Gastrocnemius medialis (tissue), 4 donors: ENCODE results near the gene HBE1. TPM values are rescaled to one million over a fixed set of nuclear protein-coding genes. Genes with fewer than 3 reads are reported as not detected.

Experiments
- ATAC-seq, 2 donors: fragments of 150-250 bp; one replicate each; pipeline ENCODE4 v1.9.1; 2016
- DNase-seq, 2 donors: peaks; one replicate each; pipeline ENCODE4 v3.0.0-alpha.2; 2019
- H3K27ac ChIP-seq, 4 donors: fragments of 200-600 bp; sonication (generic); 1 replicate in 1 of 4; 2 replicates in 3 of 4; pipeline ENCODE4 v1.5.1; 2016 to 2018; ENCODE audit warnings: mild to moderate bottlenecking in 2 of 4, moderate library complexity in 1 of 4
- H3K27me3 ChIP-seq, 3 donors: fragments of 200-600 bp; sonication (generic) in 2 of 3; 1 replicate in 1 of 3; 2 replicates in 2 of 3; pipeline versions ENCODE4 v1.5.1 to v1.6.0; 2016 to 2019; ENCODE audit warnings: mild to moderate bottlenecking in 1 of 3, moderate library complexity in 1 of 3
- H3K36me3 ChIP-seq, 2 donors: fragments of 200-600 bp; sonication (generic) in 1 of 2; one replicate each; pipeline ENCODE4 v1.5.1; 2017 to 2018
- H3K4me1 ChIP-seq, 2 donors: fragments of 200-600 bp; sonication (generic) in 1 of 2; one replicate each; pipeline ENCODE4 v1.5.1; 2016 to 2017; ENCODE audit warnings: mild to moderate bottlenecking in 2 of 2
- H3K4me3 ChIP-seq, 4 donors: fragments of 200-600 bp; sonication (generic) in 3 of 4; 1 replicate in 1 of 4; 2 replicates in 3 of 4; pipeline ENCODE4 v1.5.1; 2016 to 2019; ENCODE audit warnings: mild to moderate bottlenecking in 2 of 4
- H3K9me3 ChIP-seq, 3 donors: fragments of 200-600 bp; sonication (generic) in 2 of 3; 1 replicate in 1 of 3; 2 replicates in 2 of 3; pipeline ENCODE4 v1.5.1; 2016 to 2019
- POLR2A ChIP-seq, 2 donors: fragments of 450-650 bp; IDR thresholded peaks; one replicate each; pipeline ENCODE4 v1.6.1; 2017; ENCODE audit warnings: antibody characterized with exemption in 2 of 2, mild to moderate bottlenecking in 2 of 2, moderate library complexity in 2 of 2
- in situ Hi-C, 4 donors: fragments of 200-750 bp; cut with MboI; loops; one replicate each; pipeline versions ENCODE4 v1.15.0 to v1.8.0; 2017; ENCODE audit warnings: low sequenced_read_pairs in 4 of 4
- intact Hi-C: fragments of 100-400 bp; cut with DNase I; formaldehyde crosslinking; loops from one replicate; pipeline ENCODE4 v1.15.1; 2023; ENCODE audit warnings: low total_unique reads
- total RNA-seq, 4 donors: library from RNA; depleted of rRNA; stranded (reverse); fragments of >200 nt; gene quantifications; one replicate each; pipeline versions ENCODE4 v1.1.0 to v1.2.3, GENCODE V29; 2016
- TF ChIP-seq, protein P1 (sequence below), 5 experiments: fragments of 450-650 bp in 3 of 5; fragments of 200-600 bp in 2 of 5; sonication (generic) in 2 of 5; IDR thresholded peaks in 4 of 5; conservative IDR thresholded peaks in 1 of 5; 1 replicate in 4 of 5; 2 replicates in 1 of 5; pipeline ENCODE4 v1.5.1; 2016 to 2019; ENCODE audit warnings: antibody characterized with exemption in 5 of 5, mild to moderate bottlenecking in 3 of 5, moderate library complexity in 3 of 5

Gene HBE1
- total RNA-seq, 4 donors from 2014 or later = not detected

DNA sequence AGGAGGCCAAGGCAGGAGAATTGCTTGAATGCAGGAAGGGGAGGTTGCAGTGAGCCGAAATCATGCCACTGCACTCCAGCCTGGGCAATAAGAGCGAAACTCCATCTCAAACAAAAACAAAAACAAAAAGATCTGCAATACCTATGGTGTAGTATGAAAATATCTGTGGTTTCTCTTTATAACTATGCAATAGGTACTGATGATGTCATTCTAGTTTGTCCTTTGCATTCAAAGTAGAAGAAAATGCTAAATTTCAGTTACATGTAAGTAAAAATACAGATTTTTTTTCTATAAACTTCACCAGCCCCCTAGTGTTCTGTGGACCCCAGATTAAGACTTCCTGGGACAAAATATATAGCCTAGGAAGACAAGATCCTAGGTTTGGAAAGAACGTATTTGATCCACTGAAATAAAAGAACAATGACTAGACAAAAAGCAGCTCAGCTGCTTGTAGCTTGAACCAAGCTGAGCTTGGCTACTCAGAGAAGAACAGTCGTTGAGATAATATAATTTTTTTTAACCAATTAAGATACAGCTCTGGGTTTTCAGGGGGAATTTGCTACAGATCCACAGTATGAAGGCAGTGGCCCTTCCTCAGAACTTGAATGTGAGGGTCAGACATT, 2.8 kb upstream of the HBE1 start:
- in situ Hi-C loops = no loop called here
- no peaks in the 10 kb centered on the region for H3K36me3 ChIP-seq
- ATAC-seq (no peak), DNase-seq (no peak)
- TF ChIP-seq, protein P1, sequence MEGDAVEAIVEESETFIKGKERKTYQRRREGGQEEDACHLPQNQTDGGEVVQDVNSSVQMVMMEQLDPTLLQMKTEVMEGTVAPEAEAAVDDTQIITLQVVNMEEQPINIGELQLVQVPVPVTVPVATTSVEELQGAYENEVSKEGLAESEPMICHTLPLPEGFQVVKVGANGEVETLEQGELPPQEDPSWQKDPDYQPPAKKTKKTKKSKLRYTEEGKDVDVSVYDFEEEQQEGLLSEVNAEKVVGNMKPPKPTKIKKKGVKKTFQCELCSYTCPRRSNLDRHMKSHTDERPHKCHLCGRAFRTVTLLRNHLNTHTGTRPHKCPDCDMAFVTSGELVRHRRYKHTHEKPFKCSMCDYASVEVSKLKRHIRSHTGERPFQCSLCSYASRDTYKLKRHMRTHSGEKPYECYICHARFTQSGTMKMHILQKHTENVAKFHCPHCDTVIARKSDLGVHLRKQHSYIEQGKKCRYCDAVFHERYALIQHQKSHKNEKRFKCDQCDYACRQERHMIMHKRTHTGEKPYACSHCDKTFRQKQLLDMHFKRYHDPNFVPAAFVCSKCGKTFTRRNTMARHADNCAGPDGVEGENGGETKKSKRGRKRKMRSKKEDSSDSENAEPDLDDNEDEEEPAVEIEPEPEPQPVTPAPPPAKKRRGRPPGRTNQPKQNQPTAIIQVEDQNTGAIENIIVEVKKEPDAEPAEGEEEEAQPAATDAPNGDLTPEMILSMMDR (IDR thresholded peaks at IDR 0.05 in 4 of 5, conservative IDR thresholded peaks at IDR 0.05 in 1 of 5) = no peak
- TF ChIP-seq POLR2A (IDR thresholded peaks at IDR 0.05) = no peak
- H3K4me3 ChIP-seq = no peak overlapping the region
- H3K4me1 ChIP-seq = no peaks in the 10 kb centered on the region
- intact Hi-C loops = no loop called here
- no peak overlapping the region for H3K27ac ChIP-seq
- no peaks in the 10 kb centered on the region for H3K9me3 ChIP-seq
- H3K27me3 ChIP-seq = no peaks in the 10 kb centered on the region

GRCh38 chr11:5267033-5267563, 2.6 kb downstream of the HBE1 start:
- TF ChIP-seq POLR2A (IDR thresholded peaks at IDR 0.05) = no peak
- TF ChIP-seq, protein P1 (IDR thresholded peaks at IDR 0.05 in 4 of 5, conservative IDR thresholded peaks at IDR 0.05 in 1 of 5) = no peak
- DNase-seq (no peak), ATAC-seq (no peak)
- H3K9me3 ChIP-seq = no peaks in the 10 kb centered on the region
- intact Hi-C loops = no loop called here
- H3K4me1 ChIP-seq = no peaks in the 10 kb centered on the region
- H3K36me3 ChIP-seq = no peaks in the 10 kb centered on the region
- H3K4me3 ChIP-seq = no peak overlapping the region
- H3K27ac ChIP-seq = no peak overlapping the region
- no peaks in the 10 kb centered on the region for H3K27me3 ChIP-seq
- in situ Hi-C loops = no loop called here

DNA sequence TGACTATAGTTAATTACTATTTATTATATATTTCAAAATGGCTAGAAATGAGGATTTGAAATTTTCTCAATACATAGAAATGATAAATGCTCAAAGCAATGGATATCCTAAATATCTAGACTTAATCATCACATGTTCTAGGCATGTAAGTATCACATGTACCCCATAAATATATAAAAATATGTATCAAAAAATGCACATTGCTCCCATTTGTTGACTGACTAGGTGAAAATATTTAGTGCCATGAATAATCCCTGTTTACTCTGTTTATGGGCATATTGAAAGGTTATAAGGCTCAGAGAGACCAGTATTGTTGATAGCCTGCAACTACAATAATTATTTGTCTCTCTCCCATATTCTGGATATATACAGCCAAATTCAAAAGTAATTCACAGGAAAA, 3.1 kb downstream of the HBE1 start:
- no peaks in the 10 kb centered on the region for H3K9me3 ChIP-seq
- no peak overlapping the region for H3K4me3 ChIP-seq
- no peaks in the 10 kb centered on the region for H3K36me3 ChIP-seq
- TF ChIP-seq, protein P1 (IDR thresholded peaks at IDR 0.05 in 4 of 5, conservative IDR thresholded peaks at IDR 0.05 in 1 of 5) = no peak
- no peak for TF ChIP-seq POLR2A (IDR thresholded peaks at IDR 0.05)
- DNase-seq = no peak
- intact Hi-C loops = no loop called here
- H3K27ac ChIP-seq = no peak overlapping the region
- no peaks in the 10 kb centered on the region for H3K4me1 ChIP-seq
- in situ Hi-C loops = no loop called here
- no peaks in the 10 kb centered on the region for H3K27me3 ChIP-seq
- no peak for ATAC-seq

DNA sequence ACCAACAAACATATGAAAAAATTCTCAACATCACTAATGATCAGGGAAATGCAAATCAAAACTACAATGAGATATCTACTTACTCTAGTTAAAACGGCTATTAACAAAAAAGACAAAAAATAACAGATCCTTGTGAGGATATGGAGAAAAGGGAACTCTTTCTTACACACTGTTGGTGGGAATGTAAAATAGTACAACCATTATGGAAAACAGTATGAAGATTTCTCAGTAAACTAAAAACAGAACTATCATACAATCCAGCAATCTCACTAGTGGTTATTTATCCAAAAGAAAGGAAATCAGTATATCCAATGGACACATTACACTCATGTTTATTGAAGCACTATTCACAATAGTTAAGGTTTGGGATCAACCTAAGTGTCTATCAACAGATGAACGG, 3.9 kb downstream of the HBE1 start:
- no peak overlapping the region for H3K4me3 ChIP-seq
- no peak for DNase-seq
- no peaks in the 10 kb centered on the region for H3K9me3 ChIP-seq
- H3K4me1 ChIP-seq = no peaks in the 10 kb centered on the region
- intact Hi-C loops (no loop called here), in situ Hi-C loops (no loop called here)
- TF ChIP-seq POLR2A (IDR thresholded peaks at IDR 0.05) = no peak
- no peak overlapping the region for H3K27ac ChIP-seq
- H3K36me3 ChIP-seq = no peaks in the 10 kb centered on the region
- ATAC-seq = no peak
- no peaks in the 10 kb centered on the region for H3K27me3 ChIP-seq

GRCh38 chr11:5258543-5259262, 11.0 kb downstream of the HBE1 start:
- H3K27ac ChIP-seq = no peak overlapping the region
- ATAC-seq (no peak), DNase-seq (no peak)
- TF ChIP-seq, protein P1 (IDR thresholded peaks at IDR 0.05 in 4 of 5, conservative IDR thresholded peaks at IDR 0.05 in 1 of 5) = no peak
- no peak for TF ChIP-seq POLR2A (IDR thresholded peaks at IDR 0.05)
- no peaks in the 10 kb centered on the region for H3K9me3 ChIP-seq
- H3K27me3 ChIP-seq = no peaks in the 10 kb centered on the region
- in situ Hi-C loops (no loop called here), intact Hi-C loops (no loop called here)
- H3K4me1 ChIP-seq = no peaks in the 10 kb centered on the region
- no peaks in the 10 kb centered on the region for H3K36me3 ChIP-seq
- H3K4me3 ChIP-seq = no peak overlapping the region
